ENCODE data around the gene GNGT1. TPM values are rescaled to one million over a fixed set of nuclear protein-coding genes. Genes with fewer than 3 reads are reported as not detected.
A peak's percentile ranks its signal among the peaks of the same experiment; 100 is the strongest.

The GNGT1 gene
- total RNA-seq, 2 donors from 2014 or later = 0.22 TPM; not detected in 1

- 96 to 100% methylated on average over 2 to 4 of the region's 4 CpGs for WGBS, 2 experiments (ENCODE audit: insufficient coverage in 1 of 2, insufficient read length in 1 of 2)
- no peak overlapping the region for H3K4me3 Mint-ChIP-seq
- TF ChIP-seq, protein P1, sequence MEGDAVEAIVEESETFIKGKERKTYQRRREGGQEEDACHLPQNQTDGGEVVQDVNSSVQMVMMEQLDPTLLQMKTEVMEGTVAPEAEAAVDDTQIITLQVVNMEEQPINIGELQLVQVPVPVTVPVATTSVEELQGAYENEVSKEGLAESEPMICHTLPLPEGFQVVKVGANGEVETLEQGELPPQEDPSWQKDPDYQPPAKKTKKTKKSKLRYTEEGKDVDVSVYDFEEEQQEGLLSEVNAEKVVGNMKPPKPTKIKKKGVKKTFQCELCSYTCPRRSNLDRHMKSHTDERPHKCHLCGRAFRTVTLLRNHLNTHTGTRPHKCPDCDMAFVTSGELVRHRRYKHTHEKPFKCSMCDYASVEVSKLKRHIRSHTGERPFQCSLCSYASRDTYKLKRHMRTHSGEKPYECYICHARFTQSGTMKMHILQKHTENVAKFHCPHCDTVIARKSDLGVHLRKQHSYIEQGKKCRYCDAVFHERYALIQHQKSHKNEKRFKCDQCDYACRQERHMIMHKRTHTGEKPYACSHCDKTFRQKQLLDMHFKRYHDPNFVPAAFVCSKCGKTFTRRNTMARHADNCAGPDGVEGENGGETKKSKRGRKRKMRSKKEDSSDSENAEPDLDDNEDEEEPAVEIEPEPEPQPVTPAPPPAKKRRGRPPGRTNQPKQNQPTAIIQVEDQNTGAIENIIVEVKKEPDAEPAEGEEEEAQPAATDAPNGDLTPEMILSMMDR (conservative IDR thresholded peaks at IDR 0.05) = no peak
- no peaks in the 10 kb centered on the region for H3K36me3 Mint-ChIP-seq (ENCODE audit: low read depth)
- H3K9ac ChIP-seq (ENCODE audit: extremely low read depth, low read length, poor library complexity, severe bottlenecking) = no peak overlapping the region
- H3K4me1 Mint-ChIP-seq = peaks cover 5% of the 10 kb centered on the region
- no peaks in the 10 kb centered on the region for H3K9me3 Mint-ChIP-seq
- H3K27me3 Mint-ChIP-seq (ENCODE audit: insufficient read depth) = peaks cover 32% of the 10 kb centered on the region
- H3K36me3 ChIP-seq (ENCODE audit: control insufficient read depth, insufficient read depth, low read length) = no peaks in the 10 kb centered on the region
- no peak for DNase-seq
- no peak overlapping the region for H3K27ac ChIP-seq (ENCODE audit: low read depth, low read length)
- H3K27me3 ChIP-seq (ENCODE audit: control insufficient read depth, insufficient read depth, low read length, poor library complexity, severe bottlenecking) = peaks cover 16% of the 10 kb centered on the region
- H3K9me3 ChIP-seq (ENCODE audit: control insufficient read depth, low read length) = no peaks in the 10 kb centered on the region
- H3K4me3 ChIP-seq (ENCODE audit: low read length) = no peak overlapping the region
- no peak overlapping the region for H3K27ac Mint-ChIP-seq
- H3K4me1 ChIP-seq (ENCODE audit: control insufficient read depth, insufficient read depth, low read length) = no peaks in the 10 kb centered on the region
Observed at GRCh38 chr7:93895859-93896600, 10.3 kb upstream of the GNGT1 start.

- H3K9me3 ChIP-seq (ENCODE audit: control insufficient read depth, low read length) = no peaks in the 10 kb centered on the region
- no peaks in the 10 kb centered on the region for H3K4me1 ChIP-seq (ENCODE audit: control insufficient read depth, insufficient read depth, low read length)
- H3K27ac ChIP-seq (ENCODE audit: low read depth, low read length) = no peak overlapping the region
- no peak overlapping the region for H3K27ac Mint-ChIP-seq
- H3K27me3 Mint-ChIP-seq (ENCODE audit: insufficient read depth) = peaks cover 15% of the 10 kb centered on the region
- H3K27me3 ChIP-seq (ENCODE audit: control insufficient read depth, insufficient read depth, low read length, poor library complexity, severe bottlenecking) = peaks cover 2% of the 10 kb centered on the region
- H3K36me3 ChIP-seq (ENCODE audit: control insufficient read depth, insufficient read depth, low read length) = no peaks in the 10 kb centered on the region
- WGBS, 2 experiments (ENCODE audit: insufficient coverage in 1 of 2, insufficient read length in 1 of 2) = 87 to 91% methylated on average over 1 to 2 of the region's 2 CpGs
- H3K4me1 Mint-ChIP-seq = peaks cover 5% of the 10 kb centered on the region
- no peak overlapping the region for H3K9ac ChIP-seq (ENCODE audit: extremely low read depth, low read length, poor library complexity, severe bottlenecking)
- no peak overlapping the region for H3K4me3 Mint-ChIP-seq
- no peaks in the 10 kb centered on the region for H3K9me3 Mint-ChIP-seq
- H3K36me3 Mint-ChIP-seq (ENCODE audit: low read depth) = no peaks in the 10 kb centered on the region
- no peak for DNase-seq
- TF ChIP-seq, protein P1 (conservative IDR thresholded peaks at IDR 0.05) = no peak
- H3K4me3 ChIP-seq (ENCODE audit: low read length) = no peak overlapping the region
Observed at GRCh38 chr7:93897680-93898079, 8.7 kb upstream of the GNGT1 start.

DNA sequence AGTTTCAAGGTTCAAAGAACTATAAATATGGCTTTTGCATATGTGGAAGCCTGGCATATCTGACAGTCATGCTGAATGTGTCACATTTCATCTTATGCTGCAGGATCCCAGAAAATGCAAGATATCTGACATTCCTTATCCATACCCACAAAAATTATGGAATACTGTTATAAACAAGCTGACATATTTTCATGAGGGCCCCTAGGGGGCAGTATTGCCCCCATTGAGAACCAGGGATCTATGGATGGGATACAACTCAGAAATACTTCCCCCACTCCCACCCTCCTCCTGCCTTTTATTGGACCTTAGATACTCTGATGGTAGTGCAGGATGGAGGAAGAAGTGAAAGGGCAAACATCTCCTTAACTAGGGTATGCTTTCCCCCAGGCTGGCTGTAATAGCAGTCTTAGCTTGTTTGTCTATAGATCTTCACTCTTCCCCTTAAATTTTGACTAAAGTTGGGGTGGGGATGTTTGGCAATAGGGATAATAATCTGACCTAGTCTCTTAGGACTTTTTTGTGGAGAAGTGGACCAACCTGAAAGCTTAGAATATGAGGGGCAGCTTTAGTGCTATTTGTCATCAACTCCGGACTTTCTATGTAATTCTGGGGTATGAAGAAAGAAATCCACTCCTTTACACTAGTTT lies 3.5 kb upstream of the GNGT1 start:
- H3K27me3 Mint-ChIP-seq (ENCODE audit: insufficient read depth) = peaks cover 2% of the 10 kb centered on the region

More for the DNA sequence above, 3.5 kb upstream of the GNGT1 start:
- H3K27me3 ChIP-seq (ENCODE audit: control insufficient read depth, insufficient read depth, low read length, poor library complexity, severe bottlenecking) = no peaks in the 10 kb centered on the region
- no peak overlapping the region for H3K27ac ChIP-seq (ENCODE audit: low read depth, low read length)
- H3K4me3 ChIP-seq (ENCODE audit: low read length) = no peak overlapping the region
- Mint-ChIP-seq H3K4me1 (no peaks in the 10 kb centered on the region), H3K9me3 (no peaks in the 10 kb centered on the region), H3K27ac (no peak overlapping the region), H3K4me3 (no peak overlapping the region), H3K36me3 (ENCODE audit: low read depth) (no peaks in the 10 kb centered on the region)
- H3K4me1 ChIP-seq (ENCODE audit: control insufficient read depth, insufficient read depth, low read length) = no peaks in the 10 kb centered on the region
- no peaks in the 10 kb centered on the region for H3K9me3 ChIP-seq (ENCODE audit: control insufficient read depth, low read length)
- 93 to 100% methylated on average over 1 of the region's 1 CpG for WGBS, 2 experiments (ENCODE audit: insufficient coverage in 1 of 2, insufficient read length in 1 of 2)
- TF ChIP-seq, protein P1 (conservative IDR thresholded peaks at IDR 0.05) = peak; percentile 96
- no peaks in the 10 kb centered on the region for H3K36me3 ChIP-seq (ENCODE audit: control insufficient read depth, insufficient read depth, low read length)
- peak; percentile 54 for DNase-seq
- no peak overlapping the region for H3K9ac ChIP-seq (ENCODE audit: extremely low read depth, low read length, poor library complexity, severe bottlenecking)

Measured in endodermal cell (in vitro differentiated cells).